NCI-H2107 treated with DMSO at 0.1 percent for 48 hours (cell line): Measurements from ENCODE around the gene LY6G6F.

Experiments used
- DNase-seq: peaks from one replicate; lab custom pipeline; 2025; ENCODE audit not compliant: unreplicated experiment; lab: John Stamatoyannopoulos, UW

Gene LY6G6F

DNA sequence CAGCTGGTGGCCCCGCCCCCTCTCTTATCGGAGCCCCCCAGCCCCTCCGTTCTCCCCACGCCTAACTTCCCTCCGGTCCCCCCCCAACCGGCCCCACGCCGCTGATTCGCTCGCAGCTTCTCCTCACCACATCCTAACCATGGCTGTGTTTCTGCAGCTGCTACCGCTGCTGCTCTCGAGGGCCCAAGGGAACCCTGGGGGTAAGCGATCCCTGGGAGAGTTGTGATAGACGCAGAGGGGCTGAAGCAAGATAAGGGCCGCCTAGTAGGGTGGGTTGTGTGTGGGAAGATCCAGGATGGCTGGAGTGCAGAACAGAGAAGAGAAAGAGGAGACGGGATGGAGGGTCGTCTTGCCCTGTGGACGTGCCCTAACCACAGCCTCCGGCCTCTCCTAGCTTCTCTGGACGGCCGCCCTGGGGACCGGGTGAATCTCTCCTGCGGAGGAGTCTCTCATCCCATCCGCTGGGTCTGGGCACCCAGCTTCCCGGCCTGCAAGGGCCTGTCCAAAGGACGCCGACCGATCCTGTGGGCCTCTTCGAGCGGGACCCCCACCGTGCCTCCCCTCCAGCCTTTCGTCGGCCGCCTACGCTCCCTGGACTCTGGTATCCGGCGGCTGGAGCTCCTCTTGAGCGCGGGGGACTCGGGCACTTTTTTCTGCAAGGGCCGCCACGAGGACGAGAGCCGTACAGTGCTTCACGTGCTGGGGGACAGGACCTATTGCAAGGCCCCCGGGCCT, 16.7 kb downstream of the LY6G6F start, which contains the start of gene MPIG6B:
Gene MPIG6B (plus strand): TSS at position 129 of the 735 bp plus-strand sequence. CDS start 11 bp downstream, at position 140.
- DNase-seq = no peak

DNA sequence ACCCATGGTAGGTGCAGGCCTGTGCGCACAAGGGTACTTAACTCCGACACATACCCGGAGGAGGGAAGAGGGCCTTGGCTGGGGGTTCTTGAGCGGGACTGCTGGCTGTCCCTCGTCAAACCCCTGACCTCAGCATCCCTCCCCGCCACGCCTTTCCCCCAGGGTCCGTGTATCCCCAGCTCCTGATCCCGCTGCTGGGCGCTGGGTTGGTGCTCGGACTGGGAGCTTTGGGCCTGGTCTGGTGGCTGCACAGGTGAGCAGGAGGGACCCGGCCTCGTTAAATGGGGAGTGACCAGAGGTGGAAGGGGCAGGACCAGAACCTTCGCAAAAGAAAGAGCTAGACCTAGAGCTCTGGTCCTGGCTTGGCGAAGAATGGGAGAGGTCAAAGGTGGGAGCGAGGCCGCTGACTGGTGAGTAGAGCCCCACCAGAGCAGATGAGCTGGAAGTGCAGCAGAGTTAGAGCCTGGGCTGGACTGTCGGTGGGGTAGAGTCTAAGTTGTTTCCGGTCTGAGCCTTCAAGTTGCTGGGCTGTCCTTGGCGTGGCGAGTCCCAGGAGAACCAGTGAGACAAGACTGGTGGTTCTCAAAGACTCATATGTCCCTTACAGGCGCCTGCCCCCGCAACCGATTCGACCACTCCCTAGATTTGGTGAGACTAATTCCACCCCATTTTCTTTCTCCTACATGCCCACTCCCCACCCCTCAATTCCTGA, 17.5 kb downstream of the LY6G6F start:
- no peak for DNase-seq

DNA sequence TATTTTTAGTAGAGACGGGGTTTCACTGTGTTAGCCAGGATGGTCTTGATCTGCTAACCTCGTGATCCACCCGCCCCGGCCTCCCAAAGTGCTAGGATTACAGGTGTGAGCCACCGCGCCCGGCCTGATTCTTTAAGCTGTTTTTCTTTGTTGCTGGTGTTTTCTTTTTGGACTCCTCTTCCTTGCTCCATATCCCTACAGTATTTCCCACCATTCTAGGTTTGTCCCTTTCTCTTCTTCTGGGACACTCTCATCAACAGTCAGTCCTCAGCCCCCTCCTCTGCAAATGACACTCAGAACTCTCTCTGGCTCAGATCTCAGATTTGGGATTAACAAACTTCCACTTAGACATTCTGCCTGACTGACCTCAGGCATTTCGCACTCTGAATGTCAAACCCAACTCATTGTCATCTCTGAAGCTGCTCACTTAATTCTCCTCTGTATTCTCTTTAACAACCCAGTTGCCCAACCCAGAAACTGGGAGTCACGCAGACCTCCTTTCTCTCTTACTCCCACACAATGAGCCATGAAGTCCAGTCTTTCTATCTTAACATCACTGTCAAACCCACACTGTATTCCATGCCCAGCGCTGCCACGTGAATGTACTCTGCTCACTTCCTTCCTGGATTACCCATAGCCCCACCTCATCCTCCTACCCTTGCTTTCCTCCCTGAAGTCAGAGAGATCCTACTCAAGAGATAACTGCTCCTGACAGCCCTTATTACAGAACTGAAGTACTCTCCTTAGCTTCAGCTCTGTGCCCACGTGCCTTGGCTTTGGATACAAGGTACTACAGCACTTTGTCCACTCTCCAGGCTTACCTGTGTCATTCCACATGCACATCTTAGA, 19.1 kb downstream of the LY6G6F start:
- no peak for DNase-seq

DNA sequence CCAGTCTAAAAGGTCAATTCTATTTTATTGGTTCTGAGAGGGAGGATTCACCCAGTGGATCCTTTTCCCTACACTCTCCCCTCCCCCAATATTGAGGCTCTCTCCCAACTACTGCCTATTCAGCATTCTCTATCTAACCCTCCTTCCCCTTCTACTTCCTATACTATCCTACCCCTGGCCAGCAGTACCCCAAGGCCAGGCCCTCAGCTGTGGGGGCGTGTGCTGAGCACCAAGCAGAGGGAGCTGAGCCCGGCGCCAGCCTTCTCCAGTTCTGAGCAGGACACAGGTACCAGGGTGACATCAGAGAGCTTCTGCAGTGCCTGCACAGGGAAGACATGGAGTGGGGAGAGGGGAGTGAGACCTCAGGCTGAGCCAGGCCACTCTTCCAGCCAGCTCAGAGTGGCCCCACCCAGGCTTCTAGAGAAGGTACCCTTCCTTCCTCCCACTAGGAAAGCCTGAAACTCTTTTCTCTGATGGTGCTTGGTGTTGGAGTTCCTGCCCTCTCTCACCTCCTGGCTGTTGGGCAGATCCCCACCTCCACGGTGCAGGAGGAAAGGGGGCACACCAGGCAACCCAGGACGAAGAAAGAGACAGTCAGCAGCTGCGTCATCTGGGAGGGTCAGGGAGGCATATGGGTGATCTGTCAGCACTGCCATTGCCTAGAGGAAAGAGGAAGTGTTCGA, 20.5 kb downstream of the LY6G6F start:
- no peak for DNase-seq

DNA sequence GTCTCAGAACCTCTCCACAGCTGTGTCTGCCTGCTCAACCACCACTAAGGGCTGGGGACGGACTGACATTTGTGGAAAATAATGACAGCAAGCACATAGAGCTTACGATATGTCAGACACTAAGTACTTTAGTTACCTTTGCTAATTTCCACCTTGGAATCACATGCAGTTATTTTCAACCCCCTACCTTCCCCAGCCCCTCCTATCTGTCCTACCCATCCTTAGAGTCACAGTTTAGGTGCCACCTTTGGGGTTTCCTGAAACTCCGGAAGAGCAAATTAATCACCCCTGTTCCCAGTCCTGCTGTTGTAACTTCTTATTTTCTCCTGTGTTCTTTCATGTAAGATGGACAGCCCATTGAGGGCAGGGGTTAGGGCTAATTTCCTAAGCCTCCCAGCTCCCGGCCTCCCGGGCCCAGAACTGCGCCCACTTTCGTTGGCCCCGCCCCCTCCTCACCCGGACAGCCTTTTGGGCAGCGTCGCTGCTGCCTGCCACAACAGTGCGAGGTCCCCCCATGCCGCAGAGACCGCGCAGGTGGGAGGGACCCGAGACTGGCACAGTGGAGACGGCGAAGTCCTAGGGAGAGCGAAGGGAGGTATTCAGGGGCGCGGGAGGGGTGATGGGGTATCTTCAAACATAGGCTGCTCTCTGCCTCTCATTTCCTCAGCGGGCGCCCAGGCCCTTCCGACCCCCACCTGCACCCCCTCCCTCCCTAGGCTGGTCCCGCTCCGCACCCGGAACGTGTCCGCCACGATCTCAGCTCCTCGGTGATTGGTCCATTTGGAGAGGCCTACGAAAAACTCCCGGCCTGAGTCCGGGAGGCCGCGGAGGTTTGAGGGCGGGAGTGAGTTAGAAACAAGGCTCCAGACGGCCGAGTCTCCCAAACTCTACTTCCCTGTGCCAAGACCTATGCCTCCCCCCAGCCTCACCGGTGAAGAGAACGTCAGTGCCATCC, 21.3 kb downstream of the LY6G6F start:
- DNase-seq = no peak

GRCh38 chr6:31728767-31729514, 22.3 kb downstream of the LY6G6F start, which contains the start of gene DDAH2:
Gene DDAH2 (minus strand): TSS chr6:31729299. CDS start chr6:31729161, 138 bp downstream.
- no peak for DNase-seq

- DNase-seq = no peak
Observed at GRCh38 chr6:31729515-31729978, 22.9 kb downstream of the LY6G6F start.

GRCh38 chr6:31729979-31730630, 23.4 kb downstream of the LY6G6F start:
- no peak for DNase-seq

- DNase-seq = no peak
Observed at GRCh38 chr6:31730631-31731086, 24.0 kb downstream of the LY6G6F start.

GRCh38 chr6:31732029-31732428, 25.4 kb downstream of the LY6G6F start:
- no peak for DNase-seq

DNA sequence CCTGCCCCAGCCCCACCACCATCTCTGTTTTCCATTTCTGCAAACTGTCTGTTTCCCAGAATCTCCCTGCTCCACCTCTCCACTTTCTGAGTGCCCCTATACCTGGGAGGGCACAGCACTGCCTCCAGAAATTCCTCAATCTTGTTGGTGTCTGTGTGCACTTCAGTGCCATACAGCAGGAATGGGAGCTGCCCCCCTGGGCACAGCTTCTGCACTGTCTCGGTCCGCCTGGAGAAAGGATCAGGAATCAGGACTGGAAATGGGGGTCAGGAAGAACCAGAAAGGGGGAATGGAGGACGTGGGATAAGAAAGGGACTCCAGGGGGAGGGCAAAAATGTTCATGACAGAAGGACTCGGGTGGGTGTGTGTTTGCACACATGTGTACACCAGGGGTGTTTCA, 27.1 kb downstream of the LY6G6F start:
- DNase-seq = no peak

GRCh38 chr6:31734247-31734820, 27.7 kb downstream of the LY6G6F start:
- DNase-seq = no peak

- DNase-seq = no peak
Observed at GRCh38 chr6:31734821-31735406, 28.2 kb downstream of the LY6G6F start.

- DNase-seq = no peak
Observed at GRCh38 chr6:31736021-31736767, 29.5 kb downstream of the LY6G6F start, which contains the start of gene CLIC1. Gene CLIC1 (minus strand): TSS chr6:31736530. CDS start chr6:31736300, 230 bp downstream.

DNA sequence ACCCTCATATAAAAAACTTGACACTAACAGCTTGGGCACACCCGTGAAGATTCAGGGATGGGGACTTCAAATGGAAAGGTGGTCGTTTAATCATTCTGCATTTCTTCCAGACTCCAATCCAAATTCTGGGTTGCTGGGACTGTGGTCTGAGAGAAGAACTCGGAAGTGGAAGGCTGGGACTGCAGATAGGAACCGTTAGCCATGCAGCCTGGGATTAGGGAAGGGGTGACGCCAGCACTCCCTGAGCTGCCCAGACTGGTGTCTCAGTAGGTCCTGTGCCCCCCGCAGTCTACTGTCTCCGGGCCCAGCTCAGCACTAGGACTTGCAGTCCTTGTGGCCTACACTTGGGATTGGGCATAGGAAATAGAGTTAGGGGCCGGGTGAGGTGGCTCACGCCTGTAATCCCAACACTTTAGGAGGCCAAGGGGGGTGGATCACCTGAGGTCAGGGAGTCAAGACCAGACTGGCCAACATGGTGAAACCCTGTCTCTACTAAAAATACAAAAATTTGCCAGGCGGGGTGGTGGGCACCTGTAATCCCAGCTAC, 30.2 kb downstream of the LY6G6F start:
- no peak for DNase-seq

- DNase-seq = no peak
Observed at GRCh38 chr6:31737315-31737990, 30.8 kb downstream of the LY6G6F start.
